Measurements from ENCODE around the gene MAP1LC3B2. TPM values are rescaled to one million over a fixed set of nuclear protein-coding genes. Genes with fewer than 3 reads are reported as not detected.

MAP1LC3B2 gene
- total RNA-seq, 1 donor from 2014 or later: not detected

DNA sequence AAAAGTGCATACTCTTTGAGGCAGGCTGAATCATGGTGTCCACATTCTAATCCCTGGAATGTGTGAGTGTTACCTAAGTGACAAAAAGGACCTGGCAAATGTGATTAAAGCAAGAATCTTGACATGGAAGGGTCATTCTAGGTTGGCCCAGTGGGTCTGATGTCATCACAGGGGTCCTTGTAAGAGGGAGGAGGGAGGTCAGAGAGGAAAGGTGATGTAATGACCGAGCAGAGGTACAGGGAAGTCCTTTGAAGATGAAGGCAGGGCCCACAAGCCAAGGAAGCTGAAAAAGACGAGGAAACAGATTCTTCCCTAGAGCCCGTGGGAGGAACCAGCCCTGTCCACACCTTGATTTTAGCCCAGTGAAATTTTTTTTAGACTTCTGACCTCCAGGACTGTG lies 60.1 kb downstream of the MAP1LC3B2 start:
- H3K27me3 Mint-ChIP-seq (ENCODE audit: unreplicated experiment): peaks cover 10% of the 10 kb centered on the region
- no peak overlapping the region for H3K4me3 Mint-ChIP-seq (ENCODE audit: unreplicated experiment)
- H3K36me3 Mint-ChIP-seq (ENCODE audit: low read depth, unreplicated experiment): no peaks in the 10 kb centered on the region
- DNase-seq (ENCODE audit: low spot score): no peak
- TF ChIP-seq, protein P1, sequence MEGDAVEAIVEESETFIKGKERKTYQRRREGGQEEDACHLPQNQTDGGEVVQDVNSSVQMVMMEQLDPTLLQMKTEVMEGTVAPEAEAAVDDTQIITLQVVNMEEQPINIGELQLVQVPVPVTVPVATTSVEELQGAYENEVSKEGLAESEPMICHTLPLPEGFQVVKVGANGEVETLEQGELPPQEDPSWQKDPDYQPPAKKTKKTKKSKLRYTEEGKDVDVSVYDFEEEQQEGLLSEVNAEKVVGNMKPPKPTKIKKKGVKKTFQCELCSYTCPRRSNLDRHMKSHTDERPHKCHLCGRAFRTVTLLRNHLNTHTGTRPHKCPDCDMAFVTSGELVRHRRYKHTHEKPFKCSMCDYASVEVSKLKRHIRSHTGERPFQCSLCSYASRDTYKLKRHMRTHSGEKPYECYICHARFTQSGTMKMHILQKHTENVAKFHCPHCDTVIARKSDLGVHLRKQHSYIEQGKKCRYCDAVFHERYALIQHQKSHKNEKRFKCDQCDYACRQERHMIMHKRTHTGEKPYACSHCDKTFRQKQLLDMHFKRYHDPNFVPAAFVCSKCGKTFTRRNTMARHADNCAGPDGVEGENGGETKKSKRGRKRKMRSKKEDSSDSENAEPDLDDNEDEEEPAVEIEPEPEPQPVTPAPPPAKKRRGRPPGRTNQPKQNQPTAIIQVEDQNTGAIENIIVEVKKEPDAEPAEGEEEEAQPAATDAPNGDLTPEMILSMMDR (IDR thresholded peaks at IDR 0.05; ENCODE audit: unreplicated experiment): no peak
- H3K27ac Mint-ChIP-seq (ENCODE audit: unreplicated experiment): no peak overlapping the region
- H3K9me3 Mint-ChIP-seq (ENCODE audit: unreplicated experiment): no peaks in the 10 kb centered on the region
- H3K4me1 Mint-ChIP-seq (ENCODE audit: unreplicated experiment): peaks cover 12% of the 10 kb centered on the region

- Mint-ChIP-seq H3K4me3 (ENCODE audit: unreplicated experiment) (no peak overlapping the region), H3K36me3 (ENCODE audit: low read depth, unreplicated experiment) (no peaks in the 10 kb centered on the region), H3K4me1 (ENCODE audit: unreplicated experiment) (peaks cover 12% of the 10 kb centered on the region), H3K27me3 (ENCODE audit: unreplicated experiment) (peaks cover 9% of the 10 kb centered on the region), H3K27ac (ENCODE audit: unreplicated experiment) (no peak overlapping the region), H3K9me3 (ENCODE audit: unreplicated experiment) (no peaks in the 10 kb centered on the region)
- no peak for DNase-seq (ENCODE audit: low spot score)
- TF ChIP-seq, protein P1 (IDR thresholded peaks at IDR 0.05; ENCODE audit: unreplicated experiment): no peak
These were observed 60.9 kb downstream of the MAP1LC3B2 start for GRCh38 chr12:116620124-116620491.

DNA sequence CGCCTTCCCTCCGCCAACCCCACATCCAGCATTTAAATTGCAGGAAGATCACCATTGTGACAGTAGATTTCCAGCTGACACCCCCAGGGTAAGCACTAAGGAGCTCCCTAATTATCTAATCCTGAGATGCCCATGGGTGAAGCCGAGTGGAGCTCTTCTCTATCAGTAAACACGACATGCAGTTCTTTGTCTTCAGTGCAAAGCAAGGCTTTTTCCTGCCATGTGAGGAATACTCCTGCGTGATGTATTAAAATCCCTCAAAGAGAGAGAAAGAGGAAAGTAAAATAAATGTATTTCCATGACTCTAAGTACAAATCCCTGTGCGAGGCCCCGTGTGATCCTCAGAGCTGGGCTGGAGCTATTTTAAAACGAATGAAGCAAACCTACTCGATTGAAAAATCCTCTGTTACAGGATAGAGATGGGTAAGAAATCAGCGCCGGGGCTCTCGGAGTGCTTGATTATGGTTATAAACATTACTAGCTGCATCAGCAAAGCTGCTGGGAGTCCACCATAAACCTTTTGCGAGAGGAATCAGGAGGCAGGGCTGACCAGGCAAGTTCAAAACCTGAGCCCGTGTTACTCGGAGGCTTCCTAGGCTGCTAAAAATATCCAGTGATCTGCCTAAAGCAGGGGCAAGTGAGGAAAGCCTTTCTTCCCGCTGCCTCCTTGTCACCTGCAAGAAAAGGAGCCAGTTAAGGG lies 61.5 kb downstream of the MAP1LC3B2 start:
- Mint-ChIP-seq H3K4me3 (ENCODE audit: unreplicated experiment) (no peak overlapping the region), H3K36me3 (ENCODE audit: low read depth, unreplicated experiment) (no peaks in the 10 kb centered on the region), H3K27me3 (ENCODE audit: unreplicated experiment) (peaks cover 9% of the 10 kb centered on the region), H3K9me3 (ENCODE audit: unreplicated experiment) (no peaks in the 10 kb centered on the region), H3K27ac (ENCODE audit: unreplicated experiment) (no peak overlapping the region), H3K4me1 (ENCODE audit: unreplicated experiment) (peaks cover 12% of the 10 kb centered on the region)
- no peak for DNase-seq (ENCODE audit: low spot score)
- TF ChIP-seq, protein P1 (IDR thresholded peaks at IDR 0.05; ENCODE audit: unreplicated experiment): no peak

DNA sequence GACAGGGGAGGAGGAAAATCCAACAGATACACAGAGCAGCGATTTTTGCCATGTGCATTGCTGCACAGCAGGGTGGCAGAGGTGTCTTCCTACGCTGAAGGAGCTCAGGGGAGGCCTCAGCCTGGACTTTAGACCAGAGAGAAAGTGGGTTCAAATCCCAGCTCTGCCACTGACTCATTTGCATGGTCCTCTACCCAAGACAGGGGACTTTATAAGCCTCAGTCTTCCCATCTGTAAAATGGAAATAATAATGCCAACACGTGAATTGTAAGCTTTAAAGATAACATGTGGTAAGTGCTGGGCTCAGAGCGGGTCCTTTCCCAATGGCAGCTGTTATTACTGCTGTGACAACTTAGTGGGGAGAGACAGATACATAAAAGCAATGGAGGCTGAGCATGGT lies 62.0 kb downstream of the MAP1LC3B2 start:
- H3K27me3 Mint-ChIP-seq (ENCODE audit: unreplicated experiment): peaks cover 9% of the 10 kb centered on the region
- peaks cover 12% of the 10 kb centered on the region for H3K4me1 Mint-ChIP-seq (ENCODE audit: unreplicated experiment)
- H3K4me3 Mint-ChIP-seq (ENCODE audit: unreplicated experiment): no peak overlapping the region
- H3K9me3 Mint-ChIP-seq (ENCODE audit: unreplicated experiment): no peaks in the 10 kb centered on the region
- TF ChIP-seq, protein P1 (IDR thresholded peaks at IDR 0.05; ENCODE audit: unreplicated experiment): no peak
- no peak for DNase-seq (ENCODE audit: low spot score)
- no peaks in the 10 kb centered on the region for H3K36me3 Mint-ChIP-seq (ENCODE audit: low read depth, unreplicated experiment)
- no peak overlapping the region for H3K27ac Mint-ChIP-seq (ENCODE audit: unreplicated experiment)

GRCh38 chr12:116624516-116624915 lies 65.3 kb downstream of the MAP1LC3B2 start:
- Mint-ChIP-seq H3K27ac (ENCODE audit: unreplicated experiment) (no peak overlapping the region), H3K4me3 (ENCODE audit: unreplicated experiment) (no peak overlapping the region), H3K36me3 (ENCODE audit: low read depth, unreplicated experiment) (no peaks in the 10 kb centered on the region), H3K9me3 (ENCODE audit: unreplicated experiment) (no peaks in the 10 kb centered on the region), H3K4me1 (ENCODE audit: unreplicated experiment) (peaks cover 7% of the 10 kb centered on the region), H3K27me3 (ENCODE audit: unreplicated experiment) (peaks cover 7% of the 10 kb centered on the region)
- TF ChIP-seq, protein P1 (IDR thresholded peaks at IDR 0.05; ENCODE audit: unreplicated experiment): no peak
- DNase-seq (ENCODE audit: low spot score): no peak

Data from endothelial cell (in vitro differentiated cells).